ENCODE measurements around the gene LONP2. TPM values are rescaled to one million over a fixed set of nuclear protein-coding genes. Genes with fewer than 3 reads are reported as not detected.

Gene LONP2
- total RNA-seq, 1 donor from 2014 or later: 50.7 TPM

DNA sequence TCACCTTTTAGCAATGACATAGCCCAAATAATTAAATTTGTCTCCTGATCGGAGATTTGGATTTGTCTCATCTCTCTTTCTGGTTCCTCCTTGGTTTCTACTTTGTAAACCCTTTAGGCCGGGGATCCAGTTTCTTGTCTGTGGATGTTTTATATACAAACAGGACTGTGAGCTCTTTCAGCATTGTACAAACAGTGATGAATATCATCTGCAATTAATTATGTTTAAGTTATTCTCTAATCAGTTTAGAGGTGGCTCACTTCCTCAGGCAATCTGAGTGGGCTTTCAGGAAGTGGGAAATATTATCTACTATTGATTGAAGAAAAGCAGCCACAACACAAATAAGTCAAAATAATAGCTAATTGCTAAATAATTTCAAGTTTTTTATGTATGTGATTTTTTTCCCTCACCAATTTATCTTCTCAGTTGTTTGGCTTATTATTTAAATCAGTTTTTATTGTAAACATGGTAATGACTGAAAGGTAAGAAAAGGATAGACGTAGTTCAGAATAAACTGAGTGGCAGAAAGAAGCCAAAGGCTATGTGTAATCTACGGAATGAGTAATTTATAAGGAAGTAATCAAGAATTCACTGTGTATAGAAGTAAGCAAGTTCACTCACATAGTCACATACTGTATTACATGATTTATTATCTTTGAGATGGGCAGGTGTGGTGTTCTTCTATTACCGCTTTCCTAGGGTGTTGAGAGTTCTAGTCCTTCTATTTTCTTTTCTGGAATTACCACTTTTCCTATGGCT lies 6.6 kb downstream of the LONP2 start:
- H3K27me3 ChIP-seq (ENCODE audit: insufficient read depth, low read length): no peaks in the 10 kb centered on the region
- H3K4me1 Mint-ChIP-seq (ENCODE audit: low read depth, unreplicated experiment): peaks cover 10% of the 10 kb centered on the region
- no peak for FAIRE-seq

DNA sequence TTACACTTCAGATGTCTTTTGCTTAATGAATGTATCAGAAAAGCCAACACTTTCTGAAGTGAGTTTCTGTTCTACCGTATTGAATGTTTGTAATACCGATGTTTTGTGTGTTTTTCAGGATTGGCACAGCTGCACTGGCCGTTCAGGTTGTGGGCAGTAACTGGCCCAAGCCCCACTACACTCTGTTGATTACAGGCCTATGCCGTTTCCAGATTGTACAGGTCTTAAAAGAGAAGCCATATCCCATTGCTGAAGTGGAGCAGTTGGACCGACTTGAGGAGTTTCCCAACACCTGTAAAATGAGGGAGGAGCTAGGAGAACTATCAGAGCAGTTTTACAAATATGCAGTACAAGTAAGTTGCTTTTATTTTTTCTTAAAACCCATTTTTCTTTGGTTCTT lies 7.9 kb downstream of the LONP2 start:
- DNase-seq (ENCODE audit: low read depth) (no peak), FAIRE-seq (no peak)
- Histone ChIP-seq H3K9me3 (ENCODE audit: insufficient read depth, low read depth, low read length) (no peaks in the 10 kb centered on the region), H3K27ac (ENCODE audit: low read depth, low read length) (no peak overlapping the region), H3K9ac (ENCODE audit: low read length) (no peak overlapping the region), H3K36me3 (ENCODE audit: insufficient read depth, low read length) (peaks cover 16% of the 10 kb centered on the region), H3K79me2 (ENCODE audit: insufficient read depth, low read length) (peaks cover 61% of the 10 kb centered on the region), H3K4me2 (ENCODE audit: low read length) (no peak overlapping the region), H2AFZ (ENCODE audit: low read depth, low read length) (no peak overlapping the region), H3K4me1 (ENCODE audit: insufficient read depth, low read length) (no peaks in the 10 kb centered on the region), H4K20me1 (ENCODE audit: insufficient read depth, low read length) (peaks cover 58% of the 10 kb centered on the region), H3K27me3 (ENCODE audit: insufficient read depth, low read length) (no peaks in the 10 kb centered on the region), H3K4me3 (ENCODE audit: insufficient read depth, low read depth, low read length) (no peak overlapping the region)
- Mint-ChIP-seq H3K36me3 (ENCODE audit: low read depth, unreplicated experiment) (peaks cover 9% of the 10 kb centered on the region), H3K27me3 (ENCODE audit: low read depth, unreplicated experiment) (no peaks in the 10 kb centered on the region), H3K27ac (ENCODE audit: unreplicated experiment) (no peak overlapping the region), H3K4me1 (ENCODE audit: low read depth, unreplicated experiment) (peaks cover 3% of the 10 kb centered on the region), H3K9me3 (ENCODE audit: unreplicated experiment) (no peaks in the 10 kb centered on the region), H3K4me3 (ENCODE audit: unreplicated experiment) (no peak overlapping the region)
- no peak for TF ChIP-seq EZH2 (IDR thresholded peaks at IDR 0.05; ENCODE audit: insufficient read depth, low read length)
- TF ChIP-seq, protein P1, sequence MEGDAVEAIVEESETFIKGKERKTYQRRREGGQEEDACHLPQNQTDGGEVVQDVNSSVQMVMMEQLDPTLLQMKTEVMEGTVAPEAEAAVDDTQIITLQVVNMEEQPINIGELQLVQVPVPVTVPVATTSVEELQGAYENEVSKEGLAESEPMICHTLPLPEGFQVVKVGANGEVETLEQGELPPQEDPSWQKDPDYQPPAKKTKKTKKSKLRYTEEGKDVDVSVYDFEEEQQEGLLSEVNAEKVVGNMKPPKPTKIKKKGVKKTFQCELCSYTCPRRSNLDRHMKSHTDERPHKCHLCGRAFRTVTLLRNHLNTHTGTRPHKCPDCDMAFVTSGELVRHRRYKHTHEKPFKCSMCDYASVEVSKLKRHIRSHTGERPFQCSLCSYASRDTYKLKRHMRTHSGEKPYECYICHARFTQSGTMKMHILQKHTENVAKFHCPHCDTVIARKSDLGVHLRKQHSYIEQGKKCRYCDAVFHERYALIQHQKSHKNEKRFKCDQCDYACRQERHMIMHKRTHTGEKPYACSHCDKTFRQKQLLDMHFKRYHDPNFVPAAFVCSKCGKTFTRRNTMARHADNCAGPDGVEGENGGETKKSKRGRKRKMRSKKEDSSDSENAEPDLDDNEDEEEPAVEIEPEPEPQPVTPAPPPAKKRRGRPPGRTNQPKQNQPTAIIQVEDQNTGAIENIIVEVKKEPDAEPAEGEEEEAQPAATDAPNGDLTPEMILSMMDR (IDR thresholded peaks at IDR 0.05; ENCODE audit: insufficient read depth, low read depth, low read length): no peak

More for the DNA sequence above, 6.6 kb downstream of the LONP2 start:
- H3K27ac ChIP-seq (ENCODE audit: low read depth, low read length): no peak overlapping the region
- no peaks in the 10 kb centered on the region for H3K9me3 Mint-ChIP-seq (ENCODE audit: unreplicated experiment)
- no peak overlapping the region for H3K4me3 Mint-ChIP-seq (ENCODE audit: unreplicated experiment)
- DNase-seq (ENCODE audit: low read depth): no peak
- peaks cover 74% of the 10 kb centered on the region for H3K79me2 ChIP-seq (ENCODE audit: insufficient read depth, low read length)
- no peak overlapping the region for H3K9ac ChIP-seq (ENCODE audit: low read length)
- no peak overlapping the region for H2AFZ ChIP-seq (ENCODE audit: low read depth, low read length)
- TF ChIP-seq EZH2 (IDR thresholded peaks at IDR 0.05; ENCODE audit: insufficient read depth, low read length): no peak
- TF ChIP-seq, protein P1 (IDR thresholded peaks at IDR 0.05; ENCODE audit: insufficient read depth, low read depth, low read length): no peak
- H3K4me3 ChIP-seq (ENCODE audit: insufficient read depth, low read depth, low read length): no peak overlapping the region
- H3K4me1 ChIP-seq (ENCODE audit: insufficient read depth, low read length): peaks cover 6% of the 10 kb centered on the region
- H3K27me3 Mint-ChIP-seq (ENCODE audit: low read depth, unreplicated experiment): no peaks in the 10 kb centered on the region
- H4K20me1 ChIP-seq (ENCODE audit: insufficient read depth, low read length): peaks cover 70% of the 10 kb centered on the region
- H3K36me3 ChIP-seq (ENCODE audit: insufficient read depth, low read length): peaks cover 9% of the 10 kb centered on the region
- no peak overlapping the region for H3K27ac Mint-ChIP-seq (ENCODE audit: unreplicated experiment)
- peaks cover 9% of the 10 kb centered on the region for H3K36me3 Mint-ChIP-seq (ENCODE audit: low read depth, unreplicated experiment)
- H3K4me2 ChIP-seq (ENCODE audit: low read length): no peak overlapping the region
- H3K9me3 ChIP-seq (ENCODE audit: insufficient read depth, low read depth, low read length): no peaks in the 10 kb centered on the region

DNA sequence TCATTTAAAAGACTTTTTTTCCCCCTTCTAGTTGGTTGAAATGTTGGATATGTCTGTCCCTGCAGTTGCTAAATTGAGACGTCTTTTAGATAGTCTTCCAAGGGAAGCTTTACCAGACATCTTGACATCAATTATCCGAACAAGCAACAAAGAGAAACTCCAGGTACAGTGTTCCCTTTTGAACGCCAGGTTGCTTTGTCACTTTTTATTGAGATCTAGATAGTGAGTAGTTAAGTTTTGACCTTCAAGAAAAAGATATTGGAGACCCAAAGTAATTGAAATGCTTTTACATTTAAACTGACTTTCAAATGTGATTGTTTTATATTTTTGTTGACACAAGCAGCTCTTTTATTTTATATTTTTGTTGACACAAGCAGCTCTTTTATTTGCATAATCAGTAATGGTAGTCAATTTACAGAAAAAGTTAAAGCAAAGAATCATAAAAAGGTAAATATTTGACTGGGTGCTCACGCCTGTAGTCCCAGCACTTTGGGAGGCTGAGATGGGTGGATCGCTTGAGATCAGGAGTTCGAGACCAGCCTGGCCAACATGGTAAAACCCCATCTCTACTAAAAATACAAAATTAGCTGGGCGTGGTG lies 12.6 kb downstream of the LONP2 start:
- Histone ChIP-seq H3K79me2 (ENCODE audit: insufficient read depth, low read length) (peaks cover 16% of the 10 kb centered on the region), H3K9ac (ENCODE audit: low read length) (no peak overlapping the region), H3K4me1 (ENCODE audit: insufficient read depth, low read length) (no peaks in the 10 kb centered on the region), H3K27ac (ENCODE audit: low read depth, low read length) (no peak overlapping the region), H3K9me3 (ENCODE audit: insufficient read depth, low read depth, low read length) (no peaks in the 10 kb centered on the region), H3K36me3 (ENCODE audit: insufficient read depth, low read length) (peaks cover 28% of the 10 kb centered on the region), H3K4me2 (ENCODE audit: low read length) (no peak overlapping the region), H2AFZ (ENCODE audit: low read depth, low read length) (no peak overlapping the region), H3K4me3 (ENCODE audit: insufficient read depth, low read depth, low read length) (no peak overlapping the region), H4K20me1 (ENCODE audit: insufficient read depth, low read length) (peaks cover 23% of the 10 kb centered on the region), H3K27me3 (ENCODE audit: insufficient read depth, low read length) (no peaks in the 10 kb centered on the region)
- H3K36me3 Mint-ChIP-seq (ENCODE audit: low read depth, unreplicated experiment): peaks cover 15% of the 10 kb centered on the region
- no peaks in the 10 kb centered on the region for H3K27me3 Mint-ChIP-seq (ENCODE audit: low read depth, unreplicated experiment)
- no peaks in the 10 kb centered on the region for H3K9me3 Mint-ChIP-seq (ENCODE audit: unreplicated experiment)
- H3K4me3 Mint-ChIP-seq (ENCODE audit: unreplicated experiment): no peak overlapping the region
- FAIRE-seq (no peak), DNase-seq (ENCODE audit: low read depth) (no peak)
- H3K27ac Mint-ChIP-seq (ENCODE audit: unreplicated experiment): no peak overlapping the region
- TF ChIP-seq EZH2 (IDR thresholded peaks at IDR 0.05; ENCODE audit: insufficient read depth, low read length): no peak
- TF ChIP-seq, protein P1 (IDR thresholded peaks at IDR 0.05; ENCODE audit: insufficient read depth, low read depth, low read length): no peak
- no peaks in the 10 kb centered on the region for H3K4me1 Mint-ChIP-seq (ENCODE audit: low read depth, unreplicated experiment)

All from astrocyte (in vitro differentiated cells and primary cell).